BJ (cell line): ENCODE measurements around the gene DDC. TPM values are rescaled to one million over a fixed set of nuclear protein-coding genes. Genes with fewer than 3 reads are reported as not detected.

ENCODE experiments used
- CTCF ChIA-PET: fragments of 350-600 bp; formaldehyde crosslinking; extraction: SDS; loops from one replicate; lab custom pipeline; 2021; ENCODE audit warnings: antibody characterized with exemption, inconsistent platforms; lab: Yijun Ruan, JAX
- POLR2A ChIA-PET: fragments of 300-600 bp; sonication (Branson Sonifier 250); formaldehyde crosslinking; extraction: SDS; loops from one replicate; lab custom pipeline; 2021; ENCODE audit warnings: antibody characterized with exemption; lab: Charles Lee
- DNase-seq: peaks from one replicate; pipeline ENCODE4 v3.0.0-alpha.2; 2011; ENCODE audit warnings: low read depth
- H3K27me3 ChIP-seq: 2 replicates; pipeline ENCODE4 v1.6.0; 2011; ENCODE audit warnings: low read length; ENCODE audit not compliant: control insufficient read depth, insufficient read depth
- H3K36me3 ChIP-seq: 2 replicates; pipeline ENCODE4 v1.5.1; 2011; ENCODE audit warnings: low read length; ENCODE audit not compliant: control insufficient read depth, insufficient read depth
- H3K4me3 ChIP-seq: 2 replicates; pipeline ENCODE4 v1.5.1; 2011; ENCODE audit warnings: low read depth, mild to moderate bottlenecking, control low read depth, low read length
- CTCF ChIP-seq: IDR thresholded peaks from 2 replicates; pipeline ENCODE4 v1.5.1; 2011; ENCODE audit warnings: low read depth, mild to moderate bottlenecking, control low read depth, inconsistent platforms, low read length, moderate library complexity; ENCODE audit not compliant: insufficient read depth
- polyA minus RNA-seq: library from RNA; depleted of rRNA, polyadenylated mRNA; stranded (reverse); fragments of >200 nt; gene quantifications from 2 replicates; pipeline ENCODE4 v1.2.3, GENCODE V29; 2011; rRNA and poly(A)+ RNA removed
- polyA plus RNA-seq: library from polyadenylated mRNA; depleted of rRNA; stranded (reverse); fragments of >200 nt; gene quantifications from 2 replicates; pipeline ENCODE4 v1.2.3, GENCODE V29; 2011; rRNA removed

The DDC gene
- polyA plus RNA-seq: not detected in 2 replicates
- not detected in 2 replicates for polyA minus RNA-seq

- no peak for TF ChIP-seq CTCF
- POLR2A ChIA-PET: no interaction called here
- Histone ChIP-seq H3K27me3 (peaks cover 12% of the 10 kb centered on the region), H3K36me3 (no peaks in the 10 kb centered on the region), H3K4me3 (no peak within 1 kb of the TSS)
- DNase-seq: no peak
- CTCF ChIA-PET: no interaction called here
These were observed at the start of gene DDC for GRCh38 chr7:50564640-50565558. Gene DDC, minus strand, starts transcription at chr7:50565405. Its CDS starts 21,320 bp downstream, at chr7:50544085.

GRCh38 chr7:50613473-50613872 lies 48.3 kb upstream of the DDC start:
- POLR2A ChIA-PET: no interaction called here
- TF ChIP-seq CTCF: no peak
- DNase-seq: no peak
- CTCF ChIA-PET: interaction anchor here (0.6 kb wide), 1 partner anchor 528 kb away, joined by 3 read pairs; no protein-coding TSS in a partner anchor
- Histone ChIP-seq H3K4me3 (no peak overlapping the region), H3K27me3 (no peaks in the 10 kb centered on the region), H3K36me3 (peaks cover 9% of the 10 kb centered on the region)

- no peaks in the 10 kb centered on the region for H3K27me3 ChIP-seq
- ChIA-PET POLR2A (no interaction called here), CTCF (interaction anchor here (0.6 to 0.9 kb wide), 2 partner anchors 13 to 529 kb away, joined by 3 read pairs; no protein-coding TSS in a partner anchor)
- no peak overlapping the region for H3K4me3 ChIP-seq
- TF ChIP-seq CTCF: no peak
- no peak for DNase-seq
- H3K36me3 ChIP-seq: peaks cover 9% of the 10 kb centered on the region
These were observed 47.5 kb upstream of the DDC start for GRCh38 chr7:50612704-50613103.

GRCh38 chr7:50610521-50611277 lies 45.5 kb upstream of the DDC start:
- peaks cover 16% of the 10 kb centered on the region for H3K36me3 ChIP-seq
- peak; percentile 20 for DNase-seq
- TF ChIP-seq CTCF: no peak
- ChIA-PET CTCF (interaction anchor here (1.3 to 1.4 kb wide), 2 partner anchors 18 to 22 kb away, joined by 3 to 4 read pairs; no protein-coding TSS in a partner anchor), POLR2A (no interaction called here)
- H3K4me3 ChIP-seq: no peak overlapping the region
- no peaks in the 10 kb centered on the region for H3K27me3 ChIP-seq
